ENCODE data around the gene ELOVL5.

DNA sequence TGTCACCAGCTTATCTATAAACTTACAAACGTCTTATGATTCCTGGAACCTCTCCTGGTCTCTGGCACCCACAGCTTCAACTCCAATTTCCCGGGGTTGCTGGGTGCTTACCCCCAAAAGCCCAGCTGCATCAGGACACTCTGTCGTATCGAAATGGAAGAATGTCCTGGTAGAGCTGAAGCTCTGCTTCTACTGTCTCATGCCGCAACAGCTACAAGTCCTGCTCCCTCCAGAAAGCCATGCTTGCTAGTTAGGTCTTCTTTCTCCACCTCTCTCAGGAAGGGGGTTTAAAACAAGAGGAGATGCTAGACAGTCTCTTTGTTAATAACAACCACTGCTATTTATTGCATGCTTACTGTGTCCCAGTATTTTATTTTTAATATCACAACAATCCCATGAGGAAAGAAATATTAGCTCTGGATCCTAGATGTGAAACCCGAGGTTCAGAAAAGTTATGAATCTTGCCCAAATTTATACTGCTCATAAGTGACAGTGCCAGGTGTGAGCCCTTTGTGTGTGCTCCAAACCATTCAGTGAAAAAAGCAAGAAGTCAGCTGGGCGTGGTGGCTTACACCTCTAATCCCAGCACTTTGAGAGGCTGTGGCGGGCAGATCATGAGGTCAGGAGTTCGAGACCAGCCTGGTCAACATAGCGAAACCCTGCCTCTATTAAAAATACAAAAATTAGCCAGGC is 117.8 kb downstream of the ELOVL5 start:
- TF ChIP-seq EZH2 (IDR thresholded peaks at IDR 0.05) (no peak), POLR2AphosphoS5 (IDR thresholded peaks at IDR 0.05; ENCODE audit: borderline replicate concordance, low read depth, low read length) (no peak)
